Suppressor macrophage treated with lipopolysaccharide for 1 hour (primary cell): ENCODE measurements around the gene RAB17.

ENCODE experiments used
- DNase-seq, 3 donors: peaks; one replicate each; pipeline ENCODE4 v3.0.0-alpha.2; 2020 to 2022

The RAB17 gene

GRCh38 chr2:237558961-237559641, 31.4 kb downstream of the RAB17 start:
- DNase-seq, result peak in 1 of 3 donors; percentile 20

GRCh38 chr2:237557633-237558015, 32.9 kb downstream of the RAB17 start:
- DNase-seq, result no peak

- no peak for DNase-seq
These were observed 33.5 kb downstream of the RAB17 start for GRCh38 chr2:237556773-237557632.

- DNase-seq, result no peak
These were observed 35.0 kb downstream of the RAB17 start for GRCh38 chr2:237555560-237555959.

- no peak for DNase-seq
These were observed 36.6 kb downstream of the RAB17 start for GRCh38 chr2:237553948-237554347.

- DNase-seq, result peak in 1 of 3 donors; percentile 14
These were observed 37.6 kb downstream of the RAB17 start for GRCh38 chr2:237552908-237553307.

- DNase-seq, result no peak
These were observed 39.4 kb downstream of the RAB17 start for GRCh38 chr2:237551071-237551574.

- no peak for DNase-seq
These were observed 40.7 kb downstream of the RAB17 start for GRCh38 chr2:237549643-237550415.

- DNase-seq, result no peak
These were observed 41.3 kb downstream of the RAB17 start for GRCh38 chr2:237549216-237549615.

GRCh38 chr2:237547841-237548416, 42.6 kb downstream of the RAB17 start:
- DNase-seq, result no peak

- DNase-seq, result no peak
These were observed 43.6 kb downstream of the RAB17 start for GRCh38 chr2:237546876-237547395.

- no peak for DNase-seq
These were observed 44.3 kb downstream of the RAB17 start for GRCh38 chr2:237546040-237546875.

GRCh38 chr2:237542001-237542704, 48.4 kb downstream of the RAB17 start:
- DNase-seq, result no peak

GRCh38 chr2:237541243-237541642, 49.3 kb downstream of the RAB17 start:
- peak in 2 of 3 donors; percentile 14 to 16 for DNase-seq

GRCh38 chr2:237540823-237541222, 49.7 kb downstream of the RAB17 start:
- DNase-seq, result no peak

- DNase-seq, result no peak
These were observed 50.2 kb downstream of the RAB17 start for GRCh38 chr2:237540223-237540775.

GRCh38 chr2:237539681-237540080, 50.9 kb downstream of the RAB17 start:
- no peak for DNase-seq

- no peak for DNase-seq
These were observed 51.6 kb downstream of the RAB17 start for GRCh38 chr2:237538901-237539300.

GRCh38 chr2:237538001-237538720, 52.4 kb downstream of the RAB17 start:
- no peak for DNase-seq

- no peak for DNase-seq
These were observed 53.9 kb downstream of the RAB17 start for GRCh38 chr2:237536617-237537016.
